Suprapubic skin (tissue), 3 donors: ENCODE data around the gene HIVEP3.

Experiments
- CTCF ChIP-seq, 2 donors: fragments of 200-600 bp in 1 of 2; fragments of 450-650 bp in 1 of 2; sonication (generic) in 1 of 2; IDR thresholded peaks; one replicate each; pipeline ENCODE4 v1.5.1; 2016 to 2019; ENCODE audit warnings: antibody characterized with exemption in 2 of 2, mild to moderate bottlenecking in 1 of 2, moderate library complexity in 1 of 2
- EP300 ChIP-seq: sonication (generic); formaldehyde crosslinking; IDR thresholded peaks from one replicate; pipeline ENCODE4 v1.6.1; 2017; ENCODE audit warnings: antibody characterized with exemption

GRCh38 chr1:41849211-41849759, 69.4 kb downstream of the HIVEP3 start:
- TF ChIP-seq EP300, result no peak
- no peak for TF ChIP-seq CTCF (IDR thresholded peaks at IDR 0.05)
